GM12865 (cell line): ENCODE results near the gene KLHL17.
"Not testable (repeated sequence)": the region's sequence is repeated elsewhere in the genome, so short reads cannot be mapped to it uniquely, and the experiment has no call there.

Experiments
- DNase-seq: peaks from one replicate; pipeline ENCODE4 v3.0.0; 2010; ENCODE audit warnings: low read depth
- H3K4me3 ChIP-seq: 2 replicates; pipeline ENCODE4 v1.5.1; 2011; ENCODE audit warnings: mild to moderate bottlenecking, low read depth, low read length, control low read depth
- TF ChIP-seq, protein P1 (sequence below): IDR thresholded peaks from 2 replicates; pipeline ENCODE4 v1.5.1; 2011; ENCODE audit warnings: low read length, control low read depth, low read depth, inconsistent platforms; ENCODE audit not compliant: insufficient read depth; ENCODE audit errors: missing control alignments

The KLHL17 gene

DNA sequence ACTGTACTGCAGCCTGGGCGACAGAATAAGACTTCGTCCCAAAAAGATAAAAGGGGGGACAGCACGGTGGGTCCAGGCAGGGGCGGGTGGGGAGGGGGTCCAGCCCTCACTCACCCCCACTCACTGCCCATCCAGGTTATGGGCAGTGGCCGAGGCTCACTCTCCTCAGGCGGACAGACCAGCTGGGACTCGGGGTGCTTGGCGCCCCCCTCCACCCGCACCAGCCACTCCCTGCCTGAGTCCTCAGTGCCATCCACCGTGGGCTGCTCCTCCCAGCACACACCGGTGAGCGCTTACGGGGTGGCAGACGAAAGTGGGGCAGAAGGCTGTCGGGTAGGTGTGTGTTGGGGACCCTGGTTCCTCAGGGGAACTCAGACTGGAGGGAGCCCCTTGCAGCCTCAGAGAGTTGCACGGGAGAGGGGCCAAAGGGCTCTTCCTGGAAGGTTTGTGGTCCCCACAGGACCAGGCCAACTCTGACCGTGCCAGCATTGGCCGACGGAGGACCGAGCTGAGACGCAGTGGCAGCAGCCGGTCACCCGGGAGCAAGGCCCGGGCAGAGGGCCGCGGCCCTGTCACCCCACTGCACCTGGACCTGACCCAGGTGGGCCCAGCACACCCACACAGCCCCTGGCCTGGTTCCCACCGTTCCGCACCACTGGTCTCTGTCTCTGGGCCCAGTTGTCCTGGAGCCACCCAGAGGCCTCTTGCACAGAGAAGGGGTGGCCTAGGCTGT is 12.5 kb downstream of the KLHL17 start:
- TF ChIP-seq, protein P1, sequence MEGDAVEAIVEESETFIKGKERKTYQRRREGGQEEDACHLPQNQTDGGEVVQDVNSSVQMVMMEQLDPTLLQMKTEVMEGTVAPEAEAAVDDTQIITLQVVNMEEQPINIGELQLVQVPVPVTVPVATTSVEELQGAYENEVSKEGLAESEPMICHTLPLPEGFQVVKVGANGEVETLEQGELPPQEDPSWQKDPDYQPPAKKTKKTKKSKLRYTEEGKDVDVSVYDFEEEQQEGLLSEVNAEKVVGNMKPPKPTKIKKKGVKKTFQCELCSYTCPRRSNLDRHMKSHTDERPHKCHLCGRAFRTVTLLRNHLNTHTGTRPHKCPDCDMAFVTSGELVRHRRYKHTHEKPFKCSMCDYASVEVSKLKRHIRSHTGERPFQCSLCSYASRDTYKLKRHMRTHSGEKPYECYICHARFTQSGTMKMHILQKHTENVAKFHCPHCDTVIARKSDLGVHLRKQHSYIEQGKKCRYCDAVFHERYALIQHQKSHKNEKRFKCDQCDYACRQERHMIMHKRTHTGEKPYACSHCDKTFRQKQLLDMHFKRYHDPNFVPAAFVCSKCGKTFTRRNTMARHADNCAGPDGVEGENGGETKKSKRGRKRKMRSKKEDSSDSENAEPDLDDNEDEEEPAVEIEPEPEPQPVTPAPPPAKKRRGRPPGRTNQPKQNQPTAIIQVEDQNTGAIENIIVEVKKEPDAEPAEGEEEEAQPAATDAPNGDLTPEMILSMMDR = no peak
- DNase-seq = no peak
- no peak overlapping the region for H3K4me3 ChIP-seq

GRCh38 chr1:973459-974292 is 13.3 kb downstream of the KLHL17 start:
- H3K4me3 ChIP-seq = no peak overlapping the region
- DNase-seq = no peak
- TF ChIP-seq, protein P1 = no peak

DNA sequence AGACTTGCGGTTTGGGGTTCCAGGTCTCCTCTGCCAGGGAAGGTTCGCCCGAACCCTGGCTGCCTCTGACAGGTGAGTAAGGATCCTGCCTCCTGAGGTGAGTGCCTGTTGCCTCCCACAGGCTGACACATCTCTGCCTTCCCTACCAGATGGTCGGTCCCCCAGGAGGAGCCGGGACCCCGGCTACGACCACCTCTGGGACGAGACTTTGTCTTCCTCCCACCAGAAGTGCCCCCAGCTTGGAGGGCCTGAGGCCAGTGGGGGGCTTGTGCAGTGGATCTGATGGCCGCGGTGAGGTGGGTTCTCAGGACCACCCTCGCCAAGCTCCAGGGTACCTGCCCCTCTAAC is 13.9 kb downstream of the KLHL17 start:
- TF ChIP-seq, protein P1 = no peak
- H3K4me3 ChIP-seq = no peak overlapping the region
- DNase-seq = no peak

DNA sequence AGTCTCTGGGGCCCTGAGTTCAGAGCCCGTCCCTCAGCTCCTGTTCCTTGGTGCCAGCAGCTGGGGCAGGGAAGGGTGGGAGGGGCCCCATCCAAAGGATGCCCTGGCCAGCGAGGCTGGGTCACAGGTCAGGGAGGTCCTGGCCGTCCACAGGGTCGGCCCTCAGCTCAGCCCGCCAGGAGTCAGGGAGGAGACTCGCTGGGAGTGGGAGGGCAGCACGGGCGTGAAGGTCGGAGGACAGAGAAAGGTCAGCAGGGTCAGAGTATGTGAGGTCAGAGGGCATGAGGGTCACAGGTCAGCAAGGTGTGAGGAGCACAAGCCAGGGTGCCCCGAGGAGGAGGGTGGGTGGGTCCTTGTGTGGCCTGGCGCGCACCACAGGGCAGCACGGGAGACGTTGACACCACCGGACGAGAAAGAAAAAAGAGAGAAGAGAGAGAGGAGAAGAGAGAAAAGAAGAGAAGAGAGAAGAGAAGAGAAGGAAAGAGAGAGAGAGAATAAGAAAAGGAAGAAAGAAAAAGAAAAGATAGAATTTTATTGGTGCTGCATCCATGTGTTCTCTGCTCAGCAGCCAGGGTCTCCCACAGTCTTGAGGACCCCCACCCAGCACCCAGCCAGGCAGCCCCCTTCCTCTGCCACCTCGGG is 14.4 kb downstream of the KLHL17 start:
- TF ChIP-seq, protein P1 = no peak
- no peak for DNase-seq
- H3K4me3 ChIP-seq = no peak overlapping the region

GRCh38 chr1:975365-975764 is 15.0 kb downstream of the KLHL17 start:
- H3K4me3 ChIP-seq = no peak overlapping the region
- TF ChIP-seq, protein P1 = no peak
- no peak for DNase-seq

GRCh38 chr1:975896-976683 is 15.7 kb downstream of the KLHL17 start:
- DNase-seq = peak; percentile 81
- H3K4me3 ChIP-seq = no peak overlapping the region

GRCh38 chr1:976791-977190 is 16.4 kb downstream of the KLHL17 start:
- not testable (repeated sequence) for H3K4me3 ChIP-seq, DNase-seq

More at GRCh38 chr1:975896-976683, 15.7 kb downstream of the KLHL17 start:
- TF ChIP-seq, protein P1 = peak; percentile 71
